Ascending aorta (tissue), 2 donors: ENCODE measurements around the gene C21orf58. TPM values are rescaled to one million over a fixed set of nuclear protein-coding genes. Genes with fewer than 3 reads are reported as not detected.

ENCODE experiments used
- DNase-seq, 2 donors: peaks; one replicate each; pipeline ENCODE4 v3.0.0-alpha.2; 2019; ENCODE audit warnings: low spot score in 2 of 2
- H3K27ac ChIP-seq, 2 donors: fragments of 200-600 bp; sonication (generic); one replicate each; pipeline ENCODE4 v1.5.1; 2016 to 2017; ENCODE audit warnings: mild to moderate bottlenecking in 1 of 2
- H3K27me3 ChIP-seq: fragments of 200-600 bp; sonication (generic); one replicate; pipeline ENCODE4 v1.5.1; 2017
- H3K36me3 ChIP-seq, 2 donors: fragments of 200-600 bp; sonication (generic); one replicate each; pipeline ENCODE4 v1.5.1; 2016
- H3K4me1 ChIP-seq, 2 donors: fragments of 200-600 bp; sonication (generic); one replicate each; pipeline ENCODE4 v1.5.1; 2016 to 2017; ENCODE audit warnings: mild to moderate bottlenecking in 1 of 2
- H3K4me3 ChIP-seq, 2 donors: fragments of 200-600 bp; sonication (generic); one replicate each; pipeline ENCODE4 v1.5.1; 2016 to 2017; ENCODE audit warnings: mild to moderate bottlenecking in 1 of 2
- H3K9me3 ChIP-seq, 2 donors: fragments of 200-600 bp; sonication (generic); one replicate each; pipeline ENCODE4 v1.5.1; 2016
- intact Hi-C: fragments of 100-400 bp; cut with DNase I; formaldehyde crosslinking; loops from one replicate; pipeline ENCODE4 v1.15.1; 2023
- total RNA-seq: library from RNA; depleted of rRNA; stranded (reverse); fragments of >200 nt; gene quantifications from one replicate; pipeline ENCODE4 v1.1.0, GENCODE V29; 2016
- TF ChIP-seq, protein P1 (sequence below), 3 experiments: fragments of 200-600 bp in 2 of 3; fragments of 450-650 bp in 1 of 3; sonication (generic) in 2 of 3; IDR thresholded peaks; one replicate each; pipeline ENCODE4 v1.5.1; 2016 to 2019; ENCODE audit warnings: antibody characterized with exemption in 3 of 3, mild to moderate bottlenecking in 1 of 3, moderate library complexity in 1 of 3

C21orf58 gene
- total RNA-seq, 1 donor from 2014 or later: 3.2 TPM

- no peak overlapping the region for H3K27ac ChIP-seq
- H3K9me3 ChIP-seq: no peaks in the 10 kb centered on the region
- no peak overlapping the region for H3K4me3 ChIP-seq
- no peaks in the 10 kb centered on the region for H3K27me3 ChIP-seq
- no peak for DNase-seq
- TF ChIP-seq, protein P1, sequence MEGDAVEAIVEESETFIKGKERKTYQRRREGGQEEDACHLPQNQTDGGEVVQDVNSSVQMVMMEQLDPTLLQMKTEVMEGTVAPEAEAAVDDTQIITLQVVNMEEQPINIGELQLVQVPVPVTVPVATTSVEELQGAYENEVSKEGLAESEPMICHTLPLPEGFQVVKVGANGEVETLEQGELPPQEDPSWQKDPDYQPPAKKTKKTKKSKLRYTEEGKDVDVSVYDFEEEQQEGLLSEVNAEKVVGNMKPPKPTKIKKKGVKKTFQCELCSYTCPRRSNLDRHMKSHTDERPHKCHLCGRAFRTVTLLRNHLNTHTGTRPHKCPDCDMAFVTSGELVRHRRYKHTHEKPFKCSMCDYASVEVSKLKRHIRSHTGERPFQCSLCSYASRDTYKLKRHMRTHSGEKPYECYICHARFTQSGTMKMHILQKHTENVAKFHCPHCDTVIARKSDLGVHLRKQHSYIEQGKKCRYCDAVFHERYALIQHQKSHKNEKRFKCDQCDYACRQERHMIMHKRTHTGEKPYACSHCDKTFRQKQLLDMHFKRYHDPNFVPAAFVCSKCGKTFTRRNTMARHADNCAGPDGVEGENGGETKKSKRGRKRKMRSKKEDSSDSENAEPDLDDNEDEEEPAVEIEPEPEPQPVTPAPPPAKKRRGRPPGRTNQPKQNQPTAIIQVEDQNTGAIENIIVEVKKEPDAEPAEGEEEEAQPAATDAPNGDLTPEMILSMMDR (IDR thresholded peaks at IDR 0.05): no peak
- H3K36me3 ChIP-seq: peaks cover 3 to 8% of the 10 kb centered on the region in 2 donors
- H3K4me1 ChIP-seq: peaks cover 6% of the 10 kb centered on the region in 2 donors
- intact Hi-C loops: loop anchor here (10.0 kb wide), 1 partner anchor 315 kb away; no protein-coding TSS in a partner anchor
Measured at GRCh38 chr21:46289655-46290179, 34.0 kb downstream of the C21orf58 start.

GRCh38 chr21:46287541-46287940 lies 36.1 kb downstream of the C21orf58 start:
- peak overlapping the region in 1 of 2 donors; percentile 92 for H3K4me3 ChIP-seq
- peaks cover 8 to 15% of the 10 kb centered on the region in 2 donors for H3K36me3 ChIP-seq
- H3K27ac ChIP-seq: no peak overlapping the region
- TF ChIP-seq, protein P1 (IDR thresholded peaks at IDR 0.05): no peak
- intact Hi-C loops: loop anchor here (10.0 kb wide), 1 partner anchor 313 kb away; no protein-coding TSS in a partner anchor
- no peaks in the 10 kb centered on the region for H3K27me3 ChIP-seq
- no peak for DNase-seq
- H3K9me3 ChIP-seq: no peaks in the 10 kb centered on the region
- peaks cover 15 to 28% of the 10 kb centered on the region in 2 donors for H3K4me1 ChIP-seq

DNA sequence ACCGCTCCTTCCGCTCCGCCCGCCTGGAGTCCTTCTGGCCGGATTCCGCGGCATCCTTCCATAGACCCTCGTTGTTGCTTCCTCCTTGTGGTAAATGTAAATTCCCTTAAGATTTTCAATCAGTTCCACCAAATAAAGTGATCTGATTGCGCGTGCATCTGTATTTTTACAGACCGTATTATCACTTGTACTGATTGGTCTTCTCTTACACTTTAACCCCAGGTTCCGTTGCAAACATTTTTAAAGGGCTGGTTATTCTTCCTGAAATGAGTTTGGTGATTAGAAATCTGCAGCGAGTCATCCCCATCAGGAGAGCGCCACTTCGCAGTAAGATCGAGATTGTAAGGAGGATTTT lies 37.0 kb downstream of the C21orf58 start:
- TF ChIP-seq, protein P1 (IDR thresholded peaks at IDR 0.05): no peak
- no peak for DNase-seq
- Histone ChIP-seq H3K4me1 (peaks cover 18 to 30% of the 10 kb centered on the region in 2 donors), H3K36me3 (peaks cover 4 to 21% of the 10 kb centered on the region in 2 donors), H3K27me3 (no peaks in the 10 kb centered on the region), H3K9me3 (no peaks in the 10 kb centered on the region), H3K4me3 (peak overlapping the region; percentile 72 to 92), H3K27ac (peak overlapping the region; percentile 92 to 96)
- intact Hi-C loops: loop anchor here (1.0 to 10.0 kb wide), 3 partner anchors 38 to 312 kb away; partner anchors contain the start of gene PCNT

- TF ChIP-seq, protein P1 (IDR thresholded peaks at IDR 0.05): peak; percentile 18 to 43 (median 34)
- Histone ChIP-seq H3K9me3 (no peaks in the 10 kb centered on the region), H3K4me1 (peaks cover 19 to 30% of the 10 kb centered on the region in 2 donors), H3K36me3 (peaks cover 5 to 18% of the 10 kb centered on the region in 2 donors), H3K4me3 (peak within 1 kb of the TSS; percentile 72 to 92), H3K27ac (peak within 1 kb of the TSS; percentile 92 to 96), H3K27me3 (no peaks in the 10 kb centered on the region)
- DNase-seq: peak; percentile 38 to 92
- intact Hi-C loops: loop anchor here (1.0 to 10.0 kb wide), 3 partner anchors 38 to 311 kb away; partner anchors contain the start of gene PCNT
Measured at GRCh38 chr21:46285761-46286647, 37.7 kb downstream of the C21orf58 start, which contains the start of gene YBEY. Gene YBEY (plus strand): TSS chr21:46286342. CDS start chr21:46286914, 572 bp downstream.

GRCh38 chr21:46285206-46285661 lies 38.4 kb downstream of the C21orf58 start, which contains the start of gene MCM3AP:
Gene MCM3AP (minus strand): TSS chr21:46285611. CDS start chr21:46285286, 325 bp downstream.
- TF ChIP-seq, protein P1 (IDR thresholded peaks at IDR 0.05): no peak
- peaks cover 19 to 30% of the 10 kb centered on the region in 2 donors for H3K4me1 ChIP-seq
- intact Hi-C loops: loop anchor here (10.0 kb wide), 1 partner anchor 310 kb away; no protein-coding TSS in a partner anchor

More at GRCh38 chr21:46285206-46285661, 38.4 kb downstream of the C21orf58 start, which contains the start of gene MCM3AP:
- Histone ChIP-seq H3K4me3 (peak within 1 kb of the TSS; percentile 72 to 92), H3K9me3 (no peaks in the 10 kb centered on the region), H3K27ac (peak within 1 kb of the TSS; percentile 92 to 96), H3K36me3 (peaks cover 10 to 23% of the 10 kb centered on the region in 2 donors), H3K27me3 (no peaks in the 10 kb centered on the region)
- no peak for DNase-seq
